ENCODE data around the gene RPN2.

Gene RPN2

GRCh38 chr20:37274851-37275524 lies 95.9 kb downstream of the RPN2 start:
- no peak for TF ChIP-seq CTCF (IDR thresholded peaks at IDR 0.05)

GRCh38 chr20:37276494-37277252 lies 97.5 kb downstream of the RPN2 start:
- no peak; the same call in 1 of the 2 replicates for TF ChIP-seq CTCF (IDR thresholded peaks at IDR 0.05)

GRCh38 chr20:37277253-37277593 lies 98.1 kb downstream of the RPN2 start:
- TF ChIP-seq CTCF (IDR thresholded peaks at IDR 0.05): no peak

- TF ChIP-seq CTCF (IDR thresholded peaks at IDR 0.05): no peak
Measured at GRCh38 chr20:37278966-37279590, 99.9 kb downstream of the RPN2 start.

GRCh38 chr20:37279820-37280219 lies 100.7 kb downstream of the RPN2 start:
- no peak for TF ChIP-seq CTCF (IDR thresholded peaks at IDR 0.05)

- no peak for TF ChIP-seq CTCF (IDR thresholded peaks at IDR 0.05)
Measured at GRCh38 chr20:37280403-37280802, 101.3 kb downstream of the RPN2 start.

- no peak for TF ChIP-seq CTCF (IDR thresholded peaks at IDR 0.05)
Measured at GRCh38 chr20:37282556-37282955, 103.4 kb downstream of the RPN2 start.
